Esophagus muscularis mucosa (tissue), 4 donors: ENCODE data around the gene CEND1. TPM values are rescaled to one million over a fixed set of nuclear protein-coding genes. Genes with fewer than 3 reads are reported as not detected.
A peak's percentile ranks its signal among the peaks of the same experiment; 100 is the strongest.

Experiments used
- DNase-seq: peaks from one replicate; pipeline ENCODE4 v3.0.0-alpha.2; 2017; ENCODE audit errors: extremely low spot score
- H3K27ac ChIP-seq, 4 donors: fragments of 200-600 bp; sonication (generic); replicated peaks in 1 of 4; 1 replicate in 3 of 4; 2 replicates in 1 of 4; pipeline ENCODE4 v1.5.1; 2016 to 2019; ENCODE audit warnings: mild to moderate bottlenecking in 1 of 4
- H3K27me3 ChIP-seq, 4 donors: fragments of 200-600 bp; sonication (generic); one replicate each; pipeline versions ENCODE4 v1.5.1 to v1.6.0; 2016 to 2019
- H3K36me3 ChIP-seq, 4 donors: fragments of 200-600 bp; sonication (generic); one replicate each; pipeline ENCODE4 v1.5.1; 2016 to 2019
- H3K4me1 ChIP-seq, 4 donors: fragments of 200-600 bp; sonication (generic); one replicate each; pipeline ENCODE4 v1.5.1; 2016 to 2019
- H3K4me3 ChIP-seq, 4 donors: fragments of 200-600 bp; sonication (generic); 1 replicate in 2 of 4; 2 replicates in 2 of 4; pipeline ENCODE4 v1.5.1; 2016 to 2019; ENCODE audit warnings: mild to moderate bottlenecking in 4 of 4, moderate library complexity in 1 of 4
- H3K9me3 ChIP-seq, 4 donors: fragments of 200-600 bp; sonication (generic); 1 replicate in 3 of 4; 2 replicates in 1 of 4; pipeline ENCODE4 v1.5.1; 2016 to 2019
- CTCF ChIP-seq, 3 experiments: fragments of 200-600 bp in 2 of 3; fragments of 450-650 bp in 1 of 3; sonication (generic) in 2 of 3; IDR thresholded peaks; one replicate each; pipeline ENCODE4 v1.5.1; 2017 to 2019; ENCODE audit warnings: antibody characterized with exemption in 3 of 3, mild to moderate bottlenecking in 2 of 3, moderate library complexity in 1 of 3
- EP300 ChIP-seq: sonication (generic); formaldehyde crosslinking; IDR thresholded peaks from one replicate; pipeline ENCODE4 v1.6.1; 2017; ENCODE audit warnings: antibody characterized with exemption
- POLR2A ChIP-seq: fragments of 450-650 bp; IDR thresholded peaks from one replicate; pipeline ENCODE4 v1.6.1; 2017; ENCODE audit warnings: antibody characterized with exemption, moderate library complexity, mild to moderate bottlenecking, low read depth
- POLR2AphosphoS5 ChIP-seq, 2 donors: sonication (generic); formaldehyde crosslinking; IDR thresholded peaks; one replicate each; pipeline ENCODE4 v1.6.1; 2017; ENCODE audit warnings: antibody characterized with exemption in 2 of 2
- whole genome bisulfite sequencing: methylation state at CpG from one replicate; pipeline ENCODE4 v1.1.5; 2018; 5-methylcytosine and 5-hydroxymethylcytosine counted together
- intact Hi-C: fragments of 100-400 bp; cut with DNase I; formaldehyde crosslinking; loops from one replicate; pipeline ENCODE4 v1.15.1; 2023
- total RNA-seq, 4 donors: library from RNA; depleted of rRNA; stranded (reverse); fragments of >200 nt; gene quantifications; one replicate each; pipeline versions ENCODE4 v1.1.0 to v1.2.1, GENCODE V29; 2016

The CEND1 gene
- total RNA-seq: 1 to 10 TPM in 3 of 4 donors, under 1 TPM in 1; 0.42 to 3.3 (median 2.6) TPM

DNA sequence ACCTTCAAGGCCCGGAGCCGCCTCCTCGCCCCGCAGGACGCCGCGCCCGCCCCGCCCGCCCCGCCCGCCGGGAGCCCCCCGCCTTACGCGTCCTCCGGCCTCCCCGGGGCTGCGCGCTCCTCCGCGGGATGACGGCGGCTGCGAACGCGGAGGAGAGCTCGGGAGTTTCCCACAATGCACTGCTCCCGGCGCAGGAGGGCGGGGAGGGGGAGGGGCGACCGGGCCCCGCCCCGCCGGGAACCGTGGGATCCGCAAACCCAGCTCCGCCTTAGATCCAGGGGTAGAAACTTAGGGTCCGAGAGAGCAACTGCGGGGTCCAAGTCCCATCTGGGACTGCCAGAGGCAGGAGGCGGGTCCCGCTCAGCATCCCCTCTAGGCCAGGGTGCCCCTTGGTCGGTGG lies at the start of gene CEND1:
CEND1 (minus strand) TSS at position 148 of the 400 bp plus-strand sequence. CDS start 1,514 bp downstream, outside the sequence.
- intact Hi-C loops: no loop called here
- WGBS: no CpG with 5 or more reads among the region's 44 CpGs
- Histone ChIP-seq H3K4me3 (peak within 1 kb of the TSS in 3 of 4 donors; percentile 18 to 39 (median 28)), H3K4me1 (peaks cover 4 to 28% (median 17%) of the 10 kb centered on the region in 4 donors), H3K9me3 (no peaks in the 10 kb centered on the region), H3K27me3 (peaks cover 0 to 42% (median 12%) of the 10 kb centered on the region in 4 donors), H3K27ac (no peak within 1 kb of the TSS), H3K36me3 (peaks cover 0 to 29% (median 26%) of the 10 kb centered on the region in 4 donors)
- TF ChIP-seq CTCF (IDR thresholded peaks at IDR 0.05) (no peak), POLR2AphosphoS5 (IDR thresholded peaks at IDR 0.05) (peak in 1 of 2 donors; percentile 24)
- no peak for DNase-seq

DNA sequence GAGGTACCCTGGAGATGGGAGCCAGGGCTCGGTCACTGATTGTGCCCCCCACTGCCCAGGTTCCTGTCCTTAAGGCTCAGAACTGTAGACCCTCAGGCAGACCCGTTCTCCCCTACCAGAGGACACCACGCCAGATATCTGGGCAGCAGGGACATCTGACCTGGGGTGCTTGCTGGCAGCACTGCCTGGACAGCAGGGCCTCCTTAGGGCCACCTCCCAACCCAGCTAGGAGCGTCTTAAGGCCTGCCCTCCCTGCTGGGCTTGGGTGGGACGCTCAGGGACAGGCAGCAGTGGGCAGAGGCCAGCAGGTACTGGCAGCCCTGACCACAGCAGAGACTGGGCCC lies 49.4 kb upstream of the CEND1 start:
- peaks cover 35 to 56% (median 53%) of the 10 kb centered on the region in 4 donors for H3K36me3 ChIP-seq
- 90% methylated on average over 5 of the region's 5 CpGs for WGBS
- peak overlapping the region in 3 of 4 donors; percentile 19 to 39 (median 31) for H3K27ac ChIP-seq

DNA sequence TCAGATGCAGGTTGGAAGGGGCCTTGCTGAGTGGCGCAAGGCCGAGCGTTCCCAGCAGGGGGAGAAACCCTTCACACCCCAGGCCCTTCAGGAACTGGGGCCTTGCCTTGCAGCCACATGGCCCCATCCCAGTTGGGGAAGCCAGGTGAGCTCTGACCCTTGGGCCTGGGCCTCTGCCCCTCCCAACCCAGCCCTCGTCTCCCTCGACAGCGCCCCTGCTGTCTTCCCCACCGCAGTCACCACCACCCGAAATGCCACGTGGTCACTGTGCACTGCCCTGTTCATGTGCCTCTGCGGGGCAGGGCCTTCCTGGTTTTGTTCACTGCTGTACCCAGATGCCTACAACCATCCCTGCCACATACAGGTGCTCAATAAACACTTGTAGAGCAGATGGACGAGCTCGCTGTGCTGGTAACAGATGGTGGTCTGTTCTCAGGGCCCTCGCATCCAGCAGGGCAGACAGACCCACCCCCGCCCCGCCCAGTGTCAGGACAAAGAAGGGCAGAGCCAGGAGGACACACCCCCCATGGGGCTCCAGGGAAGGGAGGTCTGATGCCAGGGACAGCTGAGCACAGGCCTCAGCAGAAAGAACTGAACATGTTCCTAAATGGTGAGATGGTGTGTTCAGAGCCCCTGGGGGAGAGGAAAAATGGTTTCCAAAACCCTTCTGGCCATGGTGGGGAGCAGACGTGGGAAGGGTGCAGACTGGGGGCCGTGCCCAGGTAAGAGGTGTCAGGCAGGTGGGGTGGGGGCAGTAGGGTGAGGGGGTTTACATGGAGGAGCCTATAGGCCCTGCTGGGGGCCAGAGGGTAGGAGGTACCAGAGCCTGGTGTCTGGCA lies 48.8 kb upstream of the CEND1 start:
- peak overlapping the region in 3 of 4 donors; percentile 19 to 39 (median 31) for H3K27ac ChIP-seq
- H3K36me3 ChIP-seq: peaks cover 35 to 56% (median 53%) of the 10 kb centered on the region in 4 donors

More for the DNA sequence above, 49.4 kb upstream of the CEND1 start:
- H3K27me3 ChIP-seq: no peaks in the 10 kb centered on the region
- DNase-seq: no peak
- H3K4me1 ChIP-seq: peaks cover 60 to 91% (median 81%) of the 10 kb centered on the region in 4 donors
- intact Hi-C loops: no loop called here
- H3K4me3 ChIP-seq: no peak overlapping the region
- no peak for TF ChIP-seq CTCF (IDR thresholded peaks at IDR 0.05)
- no peak for TF ChIP-seq EP300
- no peak for TF ChIP-seq POLR2AphosphoS5 (IDR thresholded peaks at IDR 0.05)
- no peak for TF ChIP-seq POLR2A
- no peaks in the 10 kb centered on the region for H3K9me3 ChIP-seq

GRCh38 chr11:837990-838307 lies 48.1 kb upstream of the CEND1 start:
- H3K27ac ChIP-seq: peak overlapping the region in 1 of 4 donors; percentile 31
- TF ChIP-seq CTCF (IDR thresholded peaks at IDR 0.05) (no peak), EP300 (no peak), POLR2AphosphoS5 (IDR thresholded peaks at IDR 0.05) (no peak), POLR2A (no peak)
- no peaks in the 10 kb centered on the region for H3K9me3 ChIP-seq
- no peak for DNase-seq
- H3K27me3 ChIP-seq: no peaks in the 10 kb centered on the region
- intact Hi-C loops: no loop called here
- 71% methylated on average over 8 of the region's 8 CpGs for WGBS
- peaks cover 62 to 89% (median 83%) of the 10 kb centered on the region in 4 donors for H3K4me1 ChIP-seq
- H3K36me3 ChIP-seq: peaks cover 35 to 56% (median 53%) of the 10 kb centered on the region in 4 donors
- H3K4me3 ChIP-seq: no peak overlapping the region

More for the DNA sequence above, 48.8 kb upstream of the CEND1 start:
- Histone ChIP-seq H3K27me3 (no peaks in the 10 kb centered on the region), H3K4me1 (peaks cover 64 to 91% (median 81%) of the 10 kb centered on the region in 4 donors), H3K9me3 (no peaks in the 10 kb centered on the region), H3K4me3 (no peak overlapping the region)
- DNase-seq: no peak
- 41% methylated on average over 10 of the region's 17 CpGs for WGBS
- intact Hi-C loops: no loop called here
- TF ChIP-seq CTCF (IDR thresholded peaks at IDR 0.05): peak in 1 of 3 experiments; percentile 7
- no peak for TF ChIP-seq POLR2A
